T-cell (primary cell): Measurements from ENCODE around the gene RAB11FIP4. TPM values are rescaled to one million over a fixed set of nuclear protein-coding genes. Genes with fewer than 3 reads are reported as not detected.
A peak's percentile ranks its signal among the peaks of the same experiment; 100 is the strongest.

Experiments
- ATAC-seq, 4 experiments: fragments of 200-7000 bp in 3 of 4; fragments of 150-1000 bp in 1 of 4; cut with Tn5 transposase; replicated peaks in 1 of 4; 1 replicate in 3 of 4; 2 replicates in 1 of 4; pipeline ENCODE4 v1.10.0; 2021; ENCODE audit warnings: moderate library complexity in 3 of 4, mild to moderate bottlenecking in 2 of 4, moderate number of reproducible peaks in 1 of 4
- CTCF ChIA-PET, 2 donors: fragments of 300-600 bp; sonication (Branson Sonifier 250); formaldehyde crosslinking; loops; one replicate each; lab custom pipeline; 2022; ENCODE audit warnings: antibody characterized with exemption in 2 of 2; lab: Charles Lee
- POLR2A ChIA-PET, 2 donors: fragments of 300-600 bp; sonication (Branson Sonifier 250); formaldehyde crosslinking; loops; one replicate each; lab custom pipeline; 2022; ENCODE audit warnings: antibody characterized with exemption in 2 of 2; lab: Charles Lee
- DNase-seq, 35 experiments: peaks; one replicate each; pipeline versions ENCODE4 v3.0.0 to v3.0.0-alpha.2; 2013 to 2023
- H3K27ac ChIP-seq: one replicate; pipeline ENCODE4 v1.5.1; 2013; ENCODE audit warnings: low read length
- H3K27me3 ChIP-seq, 2 experiments: replicated peaks in 1 of 2; 1 replicate in 1 of 2; 2 replicates in 1 of 2; pipeline versions ENCODE4 v1.6.1 to v1.7.0; 2013; ENCODE audit warnings: low read length in 1 of 2, mixed read lengths in 1 of 2; ENCODE audit not compliant: control insufficient read depth in 2 of 2, insufficient read depth in 2 of 2; ENCODE audit errors: extremely low read depth in 1 of 2
- H3K36me3 ChIP-seq, 2 donors: 1 replicate in 1 of 2; 2 replicates in 1 of 2; pipeline versions ENCODE4 v1.6.1 to v1.7.0; 2013; ENCODE audit warnings: low read length in 1 of 2; ENCODE audit not compliant: control insufficient read depth in 2 of 2, insufficient read depth in 1 of 2; ENCODE audit errors: extremely low read depth in 1 of 2
- H3K4me1 ChIP-seq, 2 experiments: 1 replicate in 1 of 2; 2 replicates in 1 of 2; pipeline versions ENCODE4 v1.6.1 to v1.7.0; 2013; ENCODE audit warnings: low read length in 2 of 2, mixed read lengths in 1 of 2; ENCODE audit not compliant: insufficient read depth in 2 of 2, control insufficient read depth in 1 of 2; ENCODE audit errors: extremely low read depth in 1 of 2
- H3K4me3 ChIP-seq, 2 donors: 1 replicate in 1 of 2; 2 replicates in 1 of 2; pipeline versions ENCODE4 v1.5.1 to v1.7.0; 2013; ENCODE audit warnings: mild to moderate bottlenecking in 2 of 2, low read length in 1 of 2, moderate library complexity in 1 of 2; ENCODE audit not compliant: control insufficient read depth in 1 of 2; ENCODE audit errors: extremely low read depth in 1 of 2
- H3K9me3 ChIP-seq: 2 replicates; pipeline ENCODE4 v1.7.0; 2013
- H3K27ac Mint-ChIP-seq, 2 donors: one replicate each; pipeline ENCODE4 v1.8.0; 2020 to 2021; ENCODE audit warnings: mild to moderate bottlenecking in 2 of 2, mixed read lengths in 2 of 2
- H3K27me3 Mint-ChIP-seq, 2 donors: one replicate each; pipeline ENCODE4 v1.8.0; 2021 to 2022; ENCODE audit warnings: mixed read lengths in 2 of 2
- H3K36me3 Mint-ChIP-seq: one replicate; pipeline ENCODE4 v1.8.0; 2021; ENCODE audit warnings: mixed read lengths
- H3K4me1 Mint-ChIP-seq, 3 donors: one replicate each; pipeline ENCODE4 v1.8.0; 2020 to 2022; ENCODE audit warnings: mixed read lengths in 3 of 3, mild to moderate bottlenecking in 1 of 3
- H3K4me3 Mint-ChIP-seq, 3 donors: one replicate each; pipeline ENCODE4 v1.8.0; 2020 to 2022; ENCODE audit warnings: mild to moderate bottlenecking in 3 of 3, mixed read lengths in 3 of 3, moderate library complexity in 3 of 3
- H3K9me3 Mint-ChIP-seq, 3 donors: one replicate each; pipeline ENCODE4 v1.8.0; 2020 to 2022; ENCODE audit warnings: mixed read lengths in 3 of 3
- WGBS: methylation state at CpG from one replicate; pipeline ENCODE4 v1.1.5; 2013; ENCODE audit warnings: missing lambda C conversion rate; ENCODE audit not compliant: insufficient coverage; 5-methylcytosine and 5-hydroxymethylcytosine counted together
- total RNA-seq, 35 experiments: library from RNA in 6 of 35; stranded (reverse) in 6 of 35; fragments of 120-200 nt in 1 of 35; gene quantifications; one replicate each; pipeline versions ENCODE4 v1.2.1 to v1.2.4 and lab custom pipeline; 2013 to 2026

Gene RAB11FIP4
- total RNA-seq, 5 donors from 2014 or later (not counting 1 experiment from before 2014, with no cell fraction given): 45.6 to 72.6 (median 50.1) TPM

DNA sequence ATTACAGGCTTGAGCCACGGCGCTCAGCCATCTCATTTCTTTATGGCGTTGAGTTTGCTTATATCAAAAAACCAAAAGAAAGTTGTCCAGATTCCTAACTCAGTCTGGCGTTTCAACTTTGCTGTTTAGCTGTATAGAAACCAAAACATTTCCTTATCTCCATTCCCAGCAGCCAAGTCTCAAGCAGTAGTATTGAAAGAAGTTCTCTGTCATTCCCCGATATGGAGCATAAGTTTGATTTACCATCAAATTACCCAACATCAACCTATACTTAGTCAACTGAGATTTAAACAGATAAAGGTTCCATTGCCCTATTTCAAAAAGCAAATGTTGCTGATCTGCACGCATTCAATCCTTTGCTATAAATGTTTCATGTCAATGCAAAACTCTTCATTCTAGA, 27.5 kb upstream of the RAB11FIP4 start:
- Histone ChIP-seq H3K4me3 (no peak overlapping the region), H3K9me3 (no peaks in the 10 kb centered on the region), H3K4me1 (no peaks in the 10 kb centered on the region), H3K27ac (no peak overlapping the region), H3K36me3 (peaks cover 0 to 25% of the 10 kb centered on the region in 2 donors), H3K27me3 (no peaks in the 10 kb centered on the region)
- Mint-ChIP-seq H3K9me3 (no peaks in the 10 kb centered on the region), H3K4me1 (no peaks in the 10 kb centered on the region), H3K36me3 (peaks cover 47% of the 10 kb centered on the region), H3K27ac (no peak overlapping the region), H3K4me3 (no peak overlapping the region), H3K27me3 (no peaks in the 10 kb centered on the region)
- ATAC-seq (no peak), DNase-seq (no peak)
- WGBS: 100% methylated on average over 6 of the region's 6 CpGs
- ChIA-PET POLR2A (no interaction called here), CTCF (interaction anchor here in 1 of 2 donors (0.6 kb wide), 1 partner anchor 359 kb away, joined by 3 read pairs; no protein-coding TSS in a partner anchor)

DNA sequence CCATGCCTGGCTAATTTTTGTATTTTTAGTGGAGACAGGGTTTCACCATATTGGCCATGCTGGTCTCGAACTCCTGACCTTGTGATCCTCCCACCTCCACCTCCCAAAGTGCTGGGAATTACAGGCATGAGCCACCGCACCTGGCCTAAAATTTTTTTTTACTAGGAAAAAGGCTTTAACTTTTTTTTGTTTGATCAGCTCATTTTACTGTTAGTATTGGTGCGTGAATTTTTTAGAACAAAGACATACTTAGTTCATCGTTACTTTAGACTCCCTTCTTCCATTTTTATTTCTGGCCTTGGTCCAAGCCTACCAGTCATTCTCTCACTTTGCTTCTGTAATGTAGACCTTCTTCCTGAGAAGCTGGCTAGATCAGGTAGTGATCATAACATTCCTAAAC, 25.4 kb upstream of the RAB11FIP4 start:
- Mint-ChIP-seq H3K36me3 (peaks cover 32% of the 10 kb centered on the region), H3K4me1 (peaks cover 3 to 8% (median 3%) of the 10 kb centered on the region in 3 donors), H3K4me3 (no peak overlapping the region), H3K27me3 (no peaks in the 10 kb centered on the region), H3K9me3 (no peaks in the 10 kb centered on the region), H3K27ac (no peak overlapping the region)
- ATAC-seq (no peak), DNase-seq (no peak)
- H3K36me3 ChIP-seq: peaks cover 0 to 10% of the 10 kb centered on the region in 2 donors
- no peaks in the 10 kb centered on the region for H3K9me3 ChIP-seq
- H3K4me1 ChIP-seq: no peaks in the 10 kb centered on the region
- no peak overlapping the region for H3K27ac ChIP-seq
- no peaks in the 10 kb centered on the region for H3K27me3 ChIP-seq
- WGBS: no CpG with 5 or more reads among the region's 4 CpGs
- ChIA-PET POLR2A (no interaction called here), CTCF (interaction anchor here (0.6 to 1.1 kb wide), 3 partner anchors 14 to 1878 kb away, joined by 4 to 8 read pairs (median 8); no protein-coding TSS in a partner anchor)
- H3K4me3 ChIP-seq: no peak overlapping the region

DNA sequence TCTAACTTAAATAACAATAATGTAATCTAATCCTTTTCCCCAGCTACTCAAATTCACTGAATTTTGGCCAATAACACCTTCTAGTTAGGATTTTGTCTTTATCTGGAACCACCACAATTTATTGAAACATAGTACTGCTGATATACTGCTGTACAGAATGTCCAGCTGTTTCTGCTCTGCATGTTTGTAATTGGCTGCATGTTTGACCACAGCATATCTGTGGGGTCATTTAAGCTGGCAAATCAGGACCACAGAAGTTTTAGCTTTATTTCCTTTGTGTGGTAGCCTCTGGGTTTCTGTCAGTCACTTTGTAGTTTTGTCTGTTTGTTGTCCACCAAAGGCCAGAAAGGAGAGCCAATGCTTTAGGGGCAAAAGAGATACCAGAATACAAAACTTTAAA, 22.2 kb upstream of the RAB11FIP4 start:
- DNase-seq: no peak
- Mint-ChIP-seq H3K9me3 (no peaks in the 10 kb centered on the region), H3K36me3 (peaks cover 21% of the 10 kb centered on the region), H3K27me3 (no peaks in the 10 kb centered on the region), H3K4me1 (peaks cover 17 to 26% (median 18%) of the 10 kb centered on the region in 3 donors), H3K4me3 (no peak overlapping the region), H3K27ac (peak overlapping the region in 1 of 2 donors; percentile 19)
- peaks cover 0 to 6% of the 10 kb centered on the region in 2 experiments for H3K4me1 ChIP-seq
- CTCF ChIA-PET: interaction anchor here in 1 of 2 donors (0.5 to 2.1 kb wide), 3 partner anchors 16 to 317 kb away, joined by 3 to 4 read pairs (median 3); no protein-coding TSS in a partner anchor
- peaks cover 0 to 7% of the 10 kb centered on the region in 2 donors for H3K36me3 ChIP-seq
- no peaks in the 10 kb centered on the region for H3K27me3 ChIP-seq
- no peak for ATAC-seq
- no peak overlapping the region for H3K27ac ChIP-seq
- H3K4me3 ChIP-seq: no peak overlapping the region
- no peaks in the 10 kb centered on the region for H3K9me3 ChIP-seq
- POLR2A ChIA-PET: no interaction called here

DNA sequence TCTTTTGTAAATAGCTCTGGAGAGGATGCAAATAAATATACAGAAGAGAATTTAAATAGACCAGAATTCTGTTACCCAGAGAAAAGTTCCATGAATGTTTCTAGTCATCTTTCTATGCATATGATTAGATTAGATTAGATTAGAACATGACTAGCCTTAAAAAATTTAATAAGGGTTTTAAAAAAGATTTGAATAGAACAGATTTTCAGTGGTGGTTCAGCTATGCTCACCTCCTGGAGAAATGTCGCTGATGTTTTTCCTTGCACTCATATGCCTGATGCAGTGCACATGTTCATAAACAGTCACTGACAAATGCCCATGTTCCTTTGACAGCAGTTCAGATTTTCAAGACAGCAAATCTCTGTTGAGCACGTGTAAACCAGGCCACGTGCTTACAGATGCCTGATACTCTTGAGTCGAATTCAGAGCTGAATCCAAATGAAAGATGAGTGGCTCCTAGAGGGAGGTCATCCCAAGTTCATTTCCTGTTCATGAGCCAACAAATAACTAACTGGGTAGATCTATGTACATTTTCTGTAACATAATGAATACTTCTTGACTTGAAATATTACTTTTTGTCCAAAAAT, 19.9 kb upstream of the RAB11FIP4 start:
- H3K4me1 Mint-ChIP-seq: peaks cover 17 to 26% (median 18%) of the 10 kb centered on the region in 3 donors
- Histone ChIP-seq H3K4me1 (peaks cover 0 to 6% of the 10 kb centered on the region in 2 experiments), H3K27me3 (no peaks in the 10 kb centered on the region), H3K27ac (no peak overlapping the region), H3K36me3 (peaks cover 0 to 7% of the 10 kb centered on the region in 2 donors), H3K9me3 (no peaks in the 10 kb centered on the region), H3K4me3 (no peak overlapping the region)
- H3K27me3 Mint-ChIP-seq: no peaks in the 10 kb centered on the region
- peak overlapping the region in 1 of 2 donors; percentile 58 for H3K27ac Mint-ChIP-seq
- ChIA-PET POLR2A (no interaction called here), CTCF (interaction anchor here (0.6 to 2.0 kb wide), 7 partner anchors 9 to 400 kb away, joined by 3 to 7 read pairs (median 4); no protein-coding TSS in a partner anchor)
- no peak for DNase-seq
- ATAC-seq: no peak
- no peak overlapping the region for H3K4me3 Mint-ChIP-seq
- WGBS: 100% methylated on average over 1 of the region's 4 CpGs
- peaks cover 19% of the 10 kb centered on the region for H3K36me3 Mint-ChIP-seq
- H3K9me3 Mint-ChIP-seq: no peaks in the 10 kb centered on the region

DNA sequence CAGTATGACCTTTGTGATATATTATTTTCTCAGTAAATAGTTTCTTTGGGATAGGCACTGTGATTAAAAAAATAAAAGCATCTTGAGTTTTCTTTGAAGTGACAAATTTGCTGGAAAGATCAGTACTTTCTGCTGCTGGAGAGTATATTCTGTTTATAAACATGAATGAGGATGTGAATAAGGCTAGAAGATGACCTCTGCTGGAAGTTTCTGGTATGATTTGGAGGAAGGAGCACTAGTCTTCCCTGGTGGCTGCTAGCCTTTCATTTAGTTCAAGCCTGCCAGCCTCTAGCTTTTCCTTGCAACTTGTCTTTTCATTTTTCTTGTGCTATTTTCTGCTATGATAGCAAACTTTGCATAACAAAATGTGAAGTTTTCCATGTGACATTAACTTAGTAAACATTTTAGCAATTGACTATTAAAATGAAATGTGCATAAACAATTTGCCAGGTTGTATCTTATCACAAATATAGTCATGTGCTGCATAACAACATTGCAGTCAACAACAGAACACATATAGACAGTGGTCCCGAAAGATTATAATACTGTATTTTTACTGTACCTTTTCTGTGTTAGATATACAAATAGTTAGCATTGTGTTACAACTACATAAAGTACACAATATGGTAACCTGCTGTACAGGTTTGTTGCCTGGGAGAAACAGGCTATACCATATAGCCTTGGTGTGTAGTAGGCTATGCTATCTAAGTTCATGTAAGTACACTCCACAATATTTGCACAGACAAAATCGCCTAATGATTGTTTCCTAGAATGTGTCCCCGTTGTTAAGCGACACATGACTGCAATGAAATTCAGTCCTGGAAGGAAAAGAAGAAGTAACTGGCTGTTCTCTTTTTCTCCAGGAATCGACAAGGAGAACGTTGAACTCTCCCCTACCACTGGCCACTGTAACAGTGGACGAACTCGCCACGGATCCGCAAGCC, 18.1 kb upstream of the RAB11FIP4 start:
- Mint-ChIP-seq H3K4me3 (no peak overlapping the region), H3K36me3 (peaks cover 24% of the 10 kb centered on the region), H3K27me3 (no peaks in the 10 kb centered on the region), H3K9me3 (no peaks in the 10 kb centered on the region), H3K27ac (no peak overlapping the region), H3K4me1 (peaks cover 17 to 26% (median 18%) of the 10 kb centered on the region in 3 donors)
- H3K27me3 ChIP-seq: no peaks in the 10 kb centered on the region
- H3K4me3 ChIP-seq: no peak overlapping the region
- peaks cover 0 to 6% of the 10 kb centered on the region in 2 experiments for H3K4me1 ChIP-seq
- WGBS: 96% methylated on average over 5 of the region's 10 CpGs
- CTCF ChIA-PET: interaction anchor here (0.6 to 2.0 kb wide), 5 partner anchors 13 to 266 kb away, joined by 3 to 6 read pairs (median 4); no protein-coding TSS in a partner anchor
- ATAC-seq (peak; percentile 67 to 85 (median 78)), DNase-seq (peak in 10 of 35 experiments; percentile 17 to 76 (median 25))
- H3K27ac ChIP-seq: no peak overlapping the region
- H3K9me3 ChIP-seq: no peaks in the 10 kb centered on the region
- POLR2A ChIA-PET: no interaction called here
- H3K36me3 ChIP-seq: peaks cover 0 to 7% of the 10 kb centered on the region in 2 donors

DNA sequence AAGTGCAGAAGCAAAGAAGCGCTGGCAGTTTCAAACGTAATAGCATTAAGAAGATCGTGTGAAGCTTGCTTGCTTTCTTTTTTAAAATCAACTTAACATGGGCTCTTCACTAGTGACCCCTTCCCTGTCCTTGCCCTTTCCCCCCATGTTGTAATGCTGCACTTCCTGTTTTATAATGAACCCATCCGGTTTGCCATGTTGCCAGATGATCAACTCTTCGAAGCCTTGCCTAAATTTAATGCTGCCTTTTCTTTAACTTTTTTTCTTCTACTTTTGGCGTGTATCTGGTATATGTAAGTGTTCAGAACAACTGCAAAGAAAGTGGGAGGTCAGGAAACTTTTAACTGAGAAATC, 17.4 kb upstream of the RAB11FIP4 start:
- H3K27ac Mint-ChIP-seq: no peak overlapping the region
- peaks cover 24% of the 10 kb centered on the region for H3K36me3 Mint-ChIP-seq
- POLR2A ChIA-PET: no interaction called here

More for the DNA sequence above, 17.4 kb upstream of the RAB11FIP4 start:
- peaks cover 17 to 26% (median 18%) of the 10 kb centered on the region in 3 donors for H3K4me1 Mint-ChIP-seq
- Histone ChIP-seq H3K4me1 (peaks cover 0 to 6% of the 10 kb centered on the region in 2 experiments), H3K27me3 (no peaks in the 10 kb centered on the region), H3K4me3 (no peak overlapping the region), H3K27ac (no peak overlapping the region), H3K36me3 (peaks cover 0 to 7% of the 10 kb centered on the region in 2 donors), H3K9me3 (no peaks in the 10 kb centered on the region)
- no peak overlapping the region for H3K4me3 Mint-ChIP-seq
- 98% methylated on average over 4 of the region's 6 CpGs for WGBS
- DNase-seq (no peak), ATAC-seq (no peak)
- CTCF ChIA-PET: interaction anchor here (0.6 to 1.3 kb wide), 2 partner anchors 108 to 266 kb away, joined by 4 read pairs; no protein-coding TSS in a partner anchor
- H3K27me3 Mint-ChIP-seq: no peaks in the 10 kb centered on the region
- no peaks in the 10 kb centered on the region for H3K9me3 Mint-ChIP-seq
